ENCODE results near the gene SLC27A5. TPM values are rescaled to one million over a fixed set of nuclear protein-coding genes. Genes with fewer than 3 reads are reported as not detected.

The SLC27A5 gene
- 32.6 TPM for polyA plus RNA-seq (2012; ENCODE audit: insufficient read depth, insufficient read length)

DNA sequence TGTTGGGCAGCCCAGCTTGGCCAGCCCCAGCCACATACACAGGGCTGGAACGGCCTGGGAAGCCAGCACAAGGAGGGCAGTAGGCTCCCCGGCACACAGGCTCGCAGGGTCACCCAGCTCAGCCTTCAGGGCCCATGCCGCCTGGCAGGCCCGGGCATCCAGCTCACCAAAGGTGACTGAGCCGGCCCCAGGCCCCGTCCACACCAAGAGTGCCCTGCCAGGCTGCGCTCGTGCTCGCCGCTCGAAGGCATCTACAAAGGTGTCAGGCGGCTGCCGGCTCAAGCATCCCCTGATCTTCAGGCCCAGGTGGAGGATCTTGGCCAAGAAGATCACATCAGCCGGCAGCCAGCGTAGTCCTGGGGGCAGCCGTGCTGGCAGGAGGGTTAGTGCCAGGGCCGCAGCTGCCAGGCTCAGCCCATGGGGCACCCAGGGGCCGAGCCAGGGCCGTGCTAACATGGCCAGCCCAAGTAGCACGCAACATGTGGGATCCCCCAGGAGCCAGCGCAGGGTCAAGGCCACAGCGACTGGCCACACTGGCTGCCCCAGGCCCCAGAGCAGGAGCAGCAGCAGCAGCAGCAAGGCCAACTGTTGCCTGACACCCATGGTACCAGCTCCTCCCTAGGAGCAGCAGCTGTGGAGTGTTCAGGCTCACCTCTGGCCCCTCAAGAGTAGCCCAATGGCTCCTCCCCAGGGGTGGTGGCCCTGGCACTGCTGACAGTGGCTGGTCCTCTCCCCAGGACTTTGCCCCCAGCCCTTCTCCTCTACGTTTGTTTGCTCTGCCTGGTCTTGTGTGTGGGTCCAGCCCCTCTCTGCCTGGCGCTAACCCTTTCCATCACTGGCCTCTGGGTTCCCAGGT is at the start of gene SLC27A5:
Gene SLC27A5, minus strand, starts transcription at position 640 of the 856 bp plus-strand sequence. Its CDS starts 37 bp downstream, at position 603.
- no peak within 1 kb of the TSS for H3K4me3 ChIP-seq (ENCODE audit: low read length)
- no peak for DNase-seq (ENCODE audit: low read depth, low spot score)

DNA sequence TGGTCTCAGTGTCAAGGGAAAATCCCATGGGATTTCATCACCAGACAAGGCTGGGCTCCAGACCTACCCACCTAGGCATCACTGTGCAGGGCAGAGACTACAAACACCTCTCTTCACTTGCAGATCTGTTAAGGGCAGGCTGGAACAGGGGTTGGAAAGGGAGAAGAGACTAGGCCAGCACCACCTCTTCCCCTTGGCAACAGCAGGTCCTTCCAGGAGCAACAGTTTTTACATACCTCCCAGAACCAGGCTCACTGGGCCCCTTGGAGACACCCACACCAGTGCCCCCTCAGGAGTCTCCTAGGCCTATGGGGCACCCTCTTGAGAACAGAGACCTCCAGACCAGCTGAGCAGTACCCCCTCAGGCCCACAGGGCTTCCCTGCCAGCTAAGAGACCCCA is 49.1 kb upstream of the SLC27A5 start:
- H3K4me3 ChIP-seq (ENCODE audit: low read length): no peak overlapping the region
- DNase-seq (ENCODE audit: low read depth, low spot score): no peak

DNA sequence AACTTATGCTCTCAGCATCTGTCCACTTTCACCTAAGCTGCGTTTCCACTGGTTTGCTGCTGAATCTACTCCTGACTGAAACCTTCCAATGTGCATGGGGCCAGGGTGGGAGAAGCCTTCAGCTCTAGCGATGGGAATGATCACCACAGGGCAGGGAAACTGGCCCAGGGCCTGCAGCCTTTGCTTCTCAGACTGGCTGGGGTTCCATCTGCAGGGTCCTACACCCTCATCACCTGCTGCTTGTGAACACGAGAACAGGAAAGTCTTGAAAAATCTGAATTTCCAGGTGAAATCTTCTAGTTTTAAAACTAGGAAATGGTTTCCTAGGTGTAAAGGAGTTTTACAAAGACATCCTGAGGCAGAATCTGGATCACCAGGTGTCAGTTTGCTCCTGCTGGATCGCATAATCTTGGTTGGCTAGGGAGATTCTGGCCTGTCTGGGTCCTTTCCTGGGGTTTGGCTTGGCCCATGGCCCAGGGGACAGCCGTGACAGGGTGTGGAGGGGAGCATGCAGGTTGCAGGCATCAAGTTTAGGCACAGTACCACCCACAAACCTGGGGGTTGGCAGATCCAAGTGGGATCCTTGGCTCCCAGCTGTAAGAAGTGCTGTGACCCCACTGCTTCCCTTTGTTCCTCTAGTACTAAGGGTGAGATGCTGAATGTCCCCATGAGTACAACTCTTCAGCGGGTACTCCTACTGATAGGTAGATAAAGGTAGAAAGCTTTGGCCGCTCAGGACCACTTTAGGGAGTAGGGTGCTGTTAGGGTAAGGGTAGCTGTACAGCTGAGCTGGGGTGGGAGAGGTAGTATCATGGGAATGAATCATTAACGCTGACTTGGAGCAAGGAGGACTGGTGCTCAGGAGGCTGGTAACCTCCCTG is 48.5 kb upstream of the SLC27A5 start:
- peak overlapping the region; percentile 99 for H3K4me3 ChIP-seq (ENCODE audit: low read length)
- no peak for DNase-seq (ENCODE audit: low read depth, low spot score)

DNA sequence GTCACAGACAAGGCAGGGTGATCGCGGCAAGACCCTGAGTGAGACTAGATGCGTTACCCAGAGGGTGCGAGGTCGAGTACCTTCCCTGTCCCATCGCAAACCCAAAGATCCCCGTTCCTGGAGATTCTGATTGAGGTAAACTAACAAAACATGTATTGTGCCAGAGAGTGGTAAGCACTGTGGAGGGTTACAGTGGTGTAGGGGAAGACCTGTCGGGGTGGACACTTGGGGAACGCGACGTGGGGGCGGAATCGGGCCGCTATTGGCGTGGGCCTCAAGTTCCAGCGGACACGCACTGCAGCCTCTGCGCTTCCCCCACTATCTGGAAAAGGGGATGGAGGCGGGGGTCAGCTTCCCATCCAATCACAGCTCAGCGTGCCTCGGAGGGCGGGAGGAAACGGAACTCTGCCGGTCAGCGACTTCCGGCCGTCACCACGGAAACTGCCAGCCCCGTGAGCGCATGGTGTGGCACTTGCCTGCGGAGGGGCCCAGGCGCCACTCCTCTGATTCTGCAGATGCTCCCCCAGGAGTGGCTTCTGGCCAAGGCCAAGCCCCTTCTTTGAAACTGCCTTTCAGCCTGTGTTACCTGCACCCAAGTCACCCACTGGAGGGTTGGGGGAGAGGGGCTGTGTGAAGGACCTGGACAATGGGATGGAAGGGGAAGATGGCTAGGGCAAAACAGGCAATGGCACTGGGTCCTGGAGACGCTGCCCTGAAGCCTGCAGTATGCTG is 47.6 kb upstream of the SLC27A5 start:
- DNase-seq (ENCODE audit: low read depth, low spot score): peak; percentile 75
- peak overlapping the region; percentile 99 for H3K4me3 ChIP-seq (ENCODE audit: low read length)

GRCh38 chr19:58558623-58559274 is 47.0 kb upstream of the SLC27A5 start:
- H3K4me3 ChIP-seq (ENCODE audit: low read length): peak overlapping the region; percentile 99
- DNase-seq (ENCODE audit: low read depth, low spot score): peak; percentile 97

DNA sequence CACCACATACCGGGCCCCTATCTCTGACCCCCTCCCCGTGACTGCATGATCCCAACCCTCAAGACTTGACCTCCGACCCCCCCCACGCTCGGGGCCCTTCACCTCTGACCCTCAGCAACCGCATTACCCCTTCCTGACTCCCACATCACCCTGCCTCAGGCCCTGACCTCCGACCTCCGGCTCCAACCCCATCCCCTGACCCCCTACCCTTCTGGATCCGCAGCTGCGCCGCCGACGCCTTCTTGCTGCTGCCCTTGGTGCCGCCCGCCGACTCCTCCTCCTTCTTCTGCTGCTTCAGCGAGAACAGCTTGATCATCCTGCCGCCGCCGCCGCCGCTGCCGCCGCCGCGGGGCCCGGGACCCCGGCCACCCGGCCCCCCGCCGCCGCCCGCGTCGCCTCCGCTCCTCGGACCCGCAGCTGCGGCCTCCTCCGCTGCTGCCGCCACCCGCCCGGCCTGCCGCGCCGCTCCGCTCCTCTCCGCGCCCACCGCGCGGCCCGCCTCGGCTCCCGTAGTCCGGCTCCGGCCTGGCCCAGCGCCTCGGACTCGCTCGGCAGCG is 46.4 kb upstream of the SLC27A5 start, which contains the start of gene UBE2M:
Gene UBE2M, minus strand, starts transcription at position 546 of the 557 bp plus-strand sequence. Its CDS starts 230 bp downstream, at position 316.
- peak within 1 kb of the TSS; percentile 99 for H3K4me3 ChIP-seq (ENCODE audit: low read length)
- DNase-seq (ENCODE audit: low read depth, low spot score): no peak

DNA sequence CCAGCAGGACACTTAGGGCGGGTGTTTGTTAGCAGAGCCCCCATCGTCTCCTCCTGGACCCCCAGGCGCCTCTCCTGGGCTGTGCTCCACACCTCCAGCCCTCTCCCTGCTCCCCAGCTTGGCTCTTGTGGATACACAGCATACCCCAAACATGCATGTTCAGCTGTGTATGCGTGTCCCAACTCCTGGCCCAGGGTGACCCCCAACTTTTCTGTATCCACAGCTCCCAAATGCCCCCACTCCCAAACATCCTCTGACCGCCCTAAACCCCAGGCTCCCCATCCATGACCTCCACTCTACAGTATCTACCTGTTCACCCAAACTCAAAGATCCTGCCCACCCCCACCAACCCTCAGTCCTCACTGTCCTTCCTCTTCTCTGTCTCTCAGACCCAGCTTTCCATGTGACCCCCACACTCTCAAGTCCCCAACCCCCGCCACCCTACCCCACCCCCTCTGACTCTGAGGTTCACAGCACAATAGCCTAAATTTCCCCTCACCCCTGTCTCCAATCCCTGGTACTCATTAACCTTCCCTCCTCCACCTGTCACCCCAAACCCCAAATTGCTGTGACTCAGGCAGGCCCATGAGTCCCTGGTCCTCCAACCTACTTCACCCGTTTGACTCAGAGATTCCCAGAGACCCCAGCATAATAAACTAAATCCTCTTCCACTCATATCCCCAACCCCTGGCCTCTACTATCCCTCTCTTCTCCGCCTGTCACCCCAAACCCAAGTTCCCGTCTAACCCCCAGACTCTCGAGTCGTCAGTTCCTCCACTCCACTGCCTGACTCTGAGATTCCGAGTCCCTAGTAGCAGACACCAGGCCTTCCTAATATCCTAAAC is 45.7 kb upstream of the SLC27A5 start:
- no peak for DNase-seq (ENCODE audit: low read depth, low spot score)
- peak overlapping the region; percentile 99 for H3K4me3 ChIP-seq (ENCODE audit: low read length)

GRCh38 chr19:58556622-58557220 is 44.9 kb upstream of the SLC27A5 start:
- peak overlapping the region; percentile 99 for H3K4me3 ChIP-seq (ENCODE audit: low read length)
- no peak for DNase-seq (ENCODE audit: low read depth, low spot score)

DNA sequence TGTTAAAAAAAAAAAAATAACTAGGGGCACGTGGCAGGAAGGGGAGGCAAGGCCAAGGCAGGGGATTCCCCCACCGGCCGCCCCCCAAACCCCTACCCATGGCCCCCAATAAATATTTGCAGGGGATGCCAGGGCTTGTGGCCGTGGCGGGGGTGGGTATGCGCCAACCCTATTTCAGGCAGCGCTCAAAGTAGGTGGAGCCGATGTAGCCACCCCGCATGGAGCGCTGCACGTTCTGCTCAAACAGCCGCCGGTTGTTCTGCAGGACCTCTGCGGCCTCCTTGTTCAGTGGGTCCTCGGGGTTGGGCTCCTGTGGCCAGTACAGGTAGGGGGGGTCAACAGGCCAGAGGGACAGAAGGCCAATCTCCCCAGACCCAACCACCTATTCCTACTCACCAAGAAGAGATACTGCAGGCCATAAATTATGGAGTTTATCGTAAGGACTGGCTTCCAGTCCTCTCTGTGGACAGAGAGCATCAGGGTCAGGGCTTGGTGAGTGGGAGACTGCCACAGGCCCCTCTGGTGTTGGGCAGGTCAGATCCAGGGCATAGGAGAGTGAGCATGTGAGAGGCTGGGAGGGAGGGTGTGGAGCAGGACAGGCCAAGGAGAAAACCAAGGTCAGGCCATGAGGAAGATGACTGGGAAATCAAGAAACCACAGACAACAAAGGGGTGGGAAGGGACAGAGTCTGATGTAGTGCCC is 44.3 kb upstream of the SLC27A5 start:
- no peak overlapping the region for H3K4me3 ChIP-seq (ENCODE audit: low read length)
- DNase-seq (ENCODE audit: low read depth, low spot score): no peak

DNA sequence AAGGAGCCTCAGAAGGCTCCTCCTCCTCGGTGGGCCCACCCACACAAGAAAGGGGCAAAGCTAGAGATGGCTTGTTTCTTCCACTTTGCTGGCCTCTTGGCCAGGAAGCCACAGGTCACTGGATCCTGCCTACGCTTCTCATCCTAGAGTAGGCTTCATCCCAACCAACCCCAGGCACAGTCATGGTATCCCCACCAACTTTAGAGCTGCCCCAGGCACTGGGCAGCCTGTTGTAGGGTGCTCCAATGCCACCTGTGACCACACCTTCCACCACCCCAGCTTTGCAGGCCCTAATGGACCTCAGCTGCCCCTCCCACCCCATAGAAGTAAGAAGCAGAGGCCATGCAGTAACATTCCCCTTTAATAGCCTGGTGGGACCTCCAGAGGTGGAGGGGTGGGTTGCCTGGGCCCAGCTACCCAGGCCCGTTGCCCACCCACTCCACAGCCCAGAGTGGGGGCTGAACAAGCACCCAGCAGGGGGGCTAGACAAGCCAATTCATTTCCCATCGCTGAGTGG is 43.6 kb upstream of the SLC27A5 start:
- H3K4me3 ChIP-seq (ENCODE audit: low read length): peak overlapping the region; percentile 85
- no peak for DNase-seq (ENCODE audit: low read depth, low spot score)

- DNase-seq (ENCODE audit: low read depth, low spot score): peak; percentile 90
- H3K4me3 ChIP-seq (ENCODE audit: low read length): peak within 1 kb of the TSS; percentile 85
These were observed 42.9 kb upstream of the SLC27A5 start, which contains the start of gene CHMP2A for GRCh38 chr19:58554494-58555368. Gene CHMP2A, minus strand, starts transcription at chr19:58555105. Its CDS starts 893 bp downstream, at chr19:58554212.

DNA sequence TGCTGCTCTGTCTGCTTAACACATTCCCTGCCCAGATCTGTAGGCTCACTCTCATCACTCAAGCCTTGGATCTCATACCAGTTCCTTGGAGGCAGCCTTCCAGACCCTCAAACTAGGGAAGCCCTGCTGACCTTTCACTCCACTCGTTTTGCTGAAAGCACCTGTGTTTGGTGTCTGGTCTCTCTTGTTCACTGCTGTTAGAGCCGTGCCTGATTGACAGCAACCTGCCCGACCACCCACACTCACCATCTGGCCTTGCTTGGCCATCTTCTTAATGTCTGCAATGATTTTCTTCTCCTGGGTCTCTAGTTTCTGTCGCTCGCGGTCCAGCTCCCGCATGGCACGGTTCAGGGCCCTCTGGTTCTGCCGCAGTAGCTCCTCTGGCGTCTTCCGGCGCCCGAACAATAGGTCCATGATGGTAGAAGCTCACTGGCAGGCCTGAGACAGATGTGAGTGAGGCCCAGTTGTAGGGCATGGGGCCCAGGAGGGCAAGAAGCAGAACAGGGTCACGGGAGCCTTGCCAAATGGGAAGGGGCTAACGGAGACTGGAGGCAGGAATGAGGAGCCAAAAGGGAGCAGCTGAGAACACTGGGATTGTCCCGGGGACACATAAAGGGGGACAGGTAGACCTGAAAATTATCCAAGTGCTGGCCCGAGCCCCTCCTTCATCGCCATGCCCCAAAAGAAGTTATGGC is 42.2 kb upstream of the SLC27A5 start:
- H3K4me3 ChIP-seq (ENCODE audit: low read length): peak overlapping the region; percentile 85
- no peak for DNase-seq (ENCODE audit: low read depth, low spot score)

GRCh38 chr19:58552655-58553054 is 40.9 kb upstream of the SLC27A5 start:
- DNase-seq (ENCODE audit: low read depth, low spot score): no peak
- H3K4me3 ChIP-seq (ENCODE audit: low read length): no peak overlapping the region

DNA sequence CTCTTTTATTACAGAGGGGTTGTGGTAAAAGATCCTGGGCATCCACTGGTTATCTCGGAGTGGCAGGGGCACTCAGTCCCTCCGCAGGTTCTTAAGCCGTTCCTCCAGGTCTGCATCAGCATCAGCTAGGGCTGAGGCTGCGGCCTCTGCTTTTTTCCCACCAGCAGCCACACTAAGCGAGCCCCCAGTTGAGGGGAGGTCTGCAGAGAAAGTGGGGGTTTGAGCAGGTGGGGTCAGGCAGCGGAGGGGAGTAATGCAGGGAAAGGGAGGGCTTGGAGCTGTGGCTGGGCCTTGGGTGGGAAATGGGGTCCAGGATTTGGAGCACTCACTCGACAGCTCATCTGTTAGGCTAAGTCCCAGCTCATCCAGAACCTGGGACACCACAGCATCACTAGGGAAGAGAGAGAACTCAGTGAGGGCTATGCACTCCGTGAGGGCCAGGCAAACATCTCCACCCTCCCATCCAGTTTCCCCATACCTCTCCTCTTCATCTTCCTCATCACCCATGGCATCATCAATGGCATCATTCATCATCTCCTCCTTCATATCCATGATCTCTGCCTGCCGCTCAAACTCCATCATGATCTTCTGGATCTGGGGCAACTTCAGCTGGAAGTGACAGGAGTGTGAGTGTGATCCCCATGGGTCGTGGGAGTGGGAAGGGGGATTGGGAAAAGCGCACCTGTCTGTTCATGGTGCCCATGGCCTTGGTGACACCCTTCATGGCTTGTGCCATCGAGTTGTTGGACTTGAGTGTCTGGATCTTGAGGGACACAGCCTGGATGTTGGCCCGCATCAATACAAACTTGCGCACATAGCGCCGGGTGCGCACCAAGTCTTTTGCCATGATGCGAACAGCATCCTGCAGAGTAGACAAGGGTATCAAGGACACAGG is 40.0 kb upstream of the SLC27A5 start:
- H3K4me3 ChIP-seq (ENCODE audit: low read length): no peak overlapping the region
- DNase-seq (ENCODE audit: low read depth, low spot score): no peak
